GM18511 (cell line): Measurements from ENCODE around the gene KCNJ18.
"Not testable (repeated sequence)": the region's sequence is repeated elsewhere in the genome, so short reads cannot be mapped to it uniquely, and the experiment has no call there.

Experiments used
- ATAC-seq: cut with Tn5 transposase; IDR thresholded peaks from one replicate; pipeline ENCODE4 v1.9.1; 2021; ENCODE audit warnings: mild to moderate bottlenecking, moderate library complexity; ENCODE audit not compliant: unreplicated experiment

KCNJ18 gene

DNA sequence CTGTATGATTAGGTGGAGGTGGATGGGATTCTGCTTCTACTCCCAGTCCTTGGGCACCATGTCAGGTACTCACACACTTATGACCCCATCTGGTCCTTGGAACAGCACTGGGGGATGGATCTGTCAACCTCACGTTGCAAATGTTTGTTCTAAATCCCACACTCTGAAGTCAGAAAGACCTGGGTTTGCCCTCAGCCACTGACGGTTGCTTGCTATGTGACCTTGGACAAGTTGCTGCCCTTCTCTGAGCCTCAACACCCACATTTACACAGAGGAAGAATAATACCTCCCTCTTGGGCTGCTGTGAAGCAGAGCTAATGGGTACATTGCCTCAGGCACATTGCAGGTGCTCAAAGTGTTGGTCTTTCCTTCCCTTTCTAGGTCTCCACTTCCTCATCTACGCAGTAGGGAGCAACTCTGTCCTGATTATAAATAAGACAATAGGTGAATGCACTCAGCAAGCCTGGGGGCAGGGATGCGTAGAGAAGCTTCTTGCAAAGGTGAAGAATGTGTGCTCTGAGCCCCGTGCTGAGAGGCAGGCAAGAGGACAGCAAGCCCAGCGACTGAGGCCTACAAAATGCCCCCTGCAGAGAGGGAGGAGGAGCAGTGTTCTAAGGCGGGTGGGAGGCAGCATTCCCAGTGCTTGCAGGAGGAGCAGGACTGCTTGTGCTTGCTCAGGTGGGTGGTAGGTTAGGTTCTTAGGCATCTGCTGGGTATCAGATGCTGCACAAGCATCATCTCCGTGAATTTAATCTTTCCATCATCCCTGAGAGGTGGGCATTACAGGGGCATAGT lies 21.8 kb upstream of the KCNJ18 start:
- ATAC-seq: not testable (repeated sequence)

DNA sequence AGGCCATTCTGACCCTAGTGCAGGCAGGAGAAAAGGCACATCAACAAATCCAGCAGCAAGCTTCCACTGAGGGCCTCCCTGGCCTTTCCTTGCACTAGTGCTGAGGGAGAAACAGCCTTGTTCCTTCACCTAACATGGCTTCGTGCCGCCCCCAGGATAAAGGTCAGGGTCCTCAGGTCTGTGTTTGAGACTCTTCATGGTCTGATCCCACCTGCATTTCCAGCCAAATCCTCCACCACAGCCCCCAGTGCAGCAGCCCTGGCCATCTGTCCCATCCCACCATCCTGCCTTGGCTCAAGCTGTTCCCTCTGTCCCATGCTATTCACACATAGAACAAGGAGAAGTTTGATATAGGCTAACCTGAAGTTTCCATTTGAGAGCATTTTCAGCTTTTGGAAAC lies 20.9 kb upstream of the KCNJ18 start:
- ATAC-seq: not testable (repeated sequence)

GRCh38 chr17:21671871-21672270 lies 20.5 kb upstream of the KCNJ18 start:
- ATAC-seq: not testable (repeated sequence)

- ATAC-seq: not testable (repeated sequence)
These were observed 18.7 kb upstream of the KCNJ18 start for GRCh38 chr17:21673451-21674241.

DNA sequence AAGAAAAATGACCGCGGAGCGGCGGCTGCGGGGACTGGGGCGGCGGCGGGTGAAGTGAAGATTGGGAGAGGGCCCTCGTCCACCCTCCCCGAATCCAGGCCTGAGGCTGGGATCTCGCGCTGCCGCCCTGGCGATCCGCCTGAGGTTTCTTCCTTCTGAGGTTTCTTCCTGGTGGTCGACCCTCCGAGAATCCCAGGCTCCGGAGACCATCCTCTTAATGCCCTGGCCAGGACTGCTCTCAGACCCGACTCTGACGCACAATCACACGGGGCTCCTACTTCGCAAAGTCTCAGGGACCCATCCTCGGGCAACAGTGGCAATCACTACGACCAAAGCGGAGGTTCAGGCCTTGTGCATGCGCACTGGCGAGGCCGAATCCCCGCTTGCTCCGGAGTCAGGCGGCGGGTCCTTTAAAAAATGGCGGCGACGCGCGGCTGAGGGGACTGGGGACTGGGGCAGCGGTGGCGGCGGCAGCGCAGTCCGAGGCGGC lies 18.0 kb upstream of the KCNJ18 start:
- no peak for ATAC-seq

GRCh38 chr17:21674891-21675738 lies 17.2 kb upstream of the KCNJ18 start:
- ATAC-seq: not testable (repeated sequence)

- not testable (repeated sequence) for ATAC-seq
These were observed 16.6 kb upstream of the KCNJ18 start for GRCh38 chr17:21675739-21676130.

DNA sequence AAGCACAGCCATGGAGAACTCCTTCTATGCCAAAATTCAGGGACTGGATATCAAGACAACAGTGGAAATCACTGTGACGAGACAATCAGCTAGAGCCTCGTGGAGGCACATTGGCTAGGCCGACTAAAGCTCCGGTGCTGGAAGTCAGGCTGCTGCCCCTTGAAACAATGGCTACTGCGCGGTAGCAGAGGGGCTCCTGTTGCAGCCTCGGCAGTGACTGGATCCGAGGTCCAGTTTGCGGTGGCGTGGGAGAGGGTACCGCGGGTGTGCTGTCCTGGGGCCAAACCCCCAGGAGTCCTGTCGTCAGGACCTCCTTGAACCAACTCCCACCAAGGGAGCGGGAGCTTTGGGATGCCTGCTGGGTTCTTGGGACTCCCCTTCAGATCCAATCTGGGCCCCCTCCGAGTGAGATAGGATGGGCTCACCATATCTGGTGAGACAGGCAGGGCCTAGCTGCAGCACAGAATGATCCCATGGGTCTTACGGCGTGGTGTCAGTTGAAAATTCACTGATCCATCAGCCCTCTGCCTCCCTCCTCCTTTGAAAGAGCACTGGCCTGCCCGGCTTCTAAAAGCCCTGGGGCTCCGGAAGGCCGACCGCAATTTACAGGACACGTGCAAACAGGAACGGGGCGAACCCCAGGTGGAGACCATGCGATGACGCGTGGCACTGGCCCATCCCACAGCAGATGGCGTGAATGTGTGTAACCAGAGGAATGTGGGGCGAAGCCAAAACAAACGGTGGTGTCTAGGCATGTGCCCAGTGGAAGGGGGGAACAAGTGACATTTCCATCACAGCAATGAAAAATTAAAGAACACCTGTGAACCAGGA lies 15.8 kb upstream of the KCNJ18 start:
- ATAC-seq: no peak

GRCh38 chr17:21677126-21677910 lies 15.0 kb upstream of the KCNJ18 start:
- ATAC-seq: no peak

GRCh38 chr17:21677911-21678310 lies 14.4 kb upstream of the KCNJ18 start:
- no peak for ATAC-seq

GRCh38 chr17:21678393-21679081 lies 13.8 kb upstream of the KCNJ18 start:
- no peak for ATAC-seq

DNA sequence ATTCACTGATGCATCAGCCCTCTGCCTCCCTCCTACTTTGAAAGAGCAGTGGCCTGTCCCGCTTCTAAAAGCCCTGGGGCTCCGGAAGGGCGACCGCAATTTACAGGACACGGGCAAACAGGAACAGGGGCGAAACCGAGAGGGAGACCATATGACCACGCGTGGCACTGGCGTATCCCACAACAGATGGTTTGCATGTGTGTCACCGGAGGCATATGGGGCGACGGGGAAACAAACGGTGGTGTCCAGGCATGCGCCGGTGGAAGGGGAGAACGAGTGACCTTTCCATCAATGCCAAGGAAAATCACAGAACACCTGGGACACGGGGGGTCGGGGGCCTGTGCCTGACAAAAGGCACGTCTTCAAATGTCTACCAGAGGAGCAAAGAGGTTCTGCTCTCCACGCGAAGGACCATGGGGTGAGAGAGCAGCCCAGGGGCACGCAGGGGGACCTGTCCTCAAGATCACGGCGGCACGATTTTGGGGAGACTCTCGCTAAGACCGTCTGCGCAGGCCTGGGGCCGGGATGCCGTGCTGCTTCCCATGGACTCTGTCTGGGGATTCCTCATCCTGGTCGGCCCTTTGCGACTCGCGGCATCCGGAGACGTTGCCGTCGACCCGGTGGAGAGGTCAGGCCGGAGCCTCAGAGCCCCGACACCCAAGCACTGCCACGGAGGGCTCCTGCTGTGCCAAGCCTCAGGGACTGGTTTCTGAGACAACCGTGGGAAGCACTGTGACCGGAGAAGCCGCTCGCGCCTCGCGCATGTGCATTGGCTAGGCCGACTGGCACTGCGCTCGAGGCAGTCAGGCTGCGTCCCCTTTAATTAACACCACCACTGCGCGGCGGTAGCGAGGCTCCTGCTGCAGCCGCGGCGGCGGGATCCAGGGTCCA lies 12.8 kb upstream of the KCNJ18 start:
- no peak for ATAC-seq

DNA sequence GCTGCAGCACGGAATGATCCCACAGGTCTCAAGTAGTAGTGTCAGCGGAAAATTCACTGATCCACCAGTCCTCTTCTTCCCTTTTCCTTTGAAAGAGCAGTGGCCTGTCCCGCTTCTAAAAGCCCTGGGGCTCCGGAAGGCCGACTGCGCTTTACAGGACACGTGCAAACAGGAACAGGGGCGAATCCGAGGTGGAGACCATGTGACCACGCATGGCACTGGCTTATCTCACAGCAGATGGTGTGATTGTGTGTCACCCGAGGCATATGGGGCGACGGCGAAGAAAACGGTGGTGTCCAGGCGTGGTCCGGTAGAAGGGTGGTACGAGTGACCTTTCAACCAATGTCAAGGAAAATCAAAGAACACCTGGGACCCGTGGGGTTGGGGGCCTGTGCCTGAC lies 12.0 kb upstream of the KCNJ18 start:
- no peak for ATAC-seq

DNA sequence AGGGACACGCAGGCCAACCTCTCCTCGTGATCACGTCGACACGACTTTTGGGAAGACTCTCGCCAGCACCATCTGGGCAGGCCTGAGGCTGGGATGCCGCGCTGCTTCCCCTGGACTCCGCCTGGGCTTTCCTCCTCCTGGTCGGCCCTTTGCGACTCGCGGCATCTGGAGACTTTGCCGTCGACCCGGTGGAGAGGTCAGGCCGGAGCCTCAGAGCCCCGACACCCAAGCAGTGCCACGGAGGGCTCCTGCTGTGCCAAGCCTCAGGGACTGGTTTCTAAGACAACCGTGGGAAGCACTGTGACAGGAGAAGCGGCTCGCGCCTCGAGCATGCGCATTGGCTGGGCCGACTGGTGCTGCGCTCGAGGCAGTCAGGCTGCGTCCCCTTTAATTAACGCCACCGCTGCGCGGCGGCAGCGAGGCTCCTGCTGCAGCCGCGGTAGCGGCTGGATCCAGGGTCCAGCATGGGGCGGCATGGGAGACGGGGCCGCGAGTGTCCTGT lies 11.4 kb upstream of the KCNJ18 start:
- ATAC-seq: not testable (repeated sequence)

- not testable (repeated sequence) for ATAC-seq
These were observed 10.7 kb upstream of the KCNJ18 start for GRCh38 chr17:21681576-21681975.

DNA sequence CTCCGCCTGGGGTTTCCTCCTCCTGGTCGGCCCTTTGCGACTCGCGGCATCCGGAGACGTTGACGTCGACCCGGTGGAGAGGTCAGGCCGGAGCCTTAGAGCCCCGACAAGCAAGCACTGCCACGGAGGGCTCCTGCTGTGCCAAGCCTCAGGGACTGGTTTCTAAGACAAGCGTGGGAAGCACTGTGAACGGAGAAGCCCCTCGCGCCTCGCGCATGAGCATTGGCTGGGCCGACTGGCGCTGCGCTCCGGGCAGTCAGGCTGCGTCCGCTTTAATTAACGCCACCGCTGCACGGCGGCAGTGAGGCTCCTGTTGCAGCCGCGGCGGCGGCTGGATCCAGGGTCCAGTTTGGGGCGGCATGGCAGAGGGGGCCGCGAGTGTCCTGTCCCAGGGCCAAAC lies 10.2 kb upstream of the KCNJ18 start:
- not testable (repeated sequence) for ATAC-seq

- not testable (repeated sequence) for ATAC-seq
These were observed 9.1 kb upstream of the KCNJ18 start for GRCh38 chr17:21683142-21683712.
